HepG2 (cell line): Measurements from ENCODE around the gene KIF9. TPM values are rescaled to one million over a fixed set of nuclear protein-coding genes. Genes with fewer than 3 reads are reported as not detected.

ENCODE experiments used
- ATAC-seq: fragments of 200-7000 bp; cut with Tn5 transposase; 3 replicates; pipeline ENCODE4 v1.9.1; 2020; ENCODE audit warnings: mild to moderate bottlenecking, moderate library complexity
- BruUV-seq: library from RNA; stranded (reverse); fragments of 400-500 nt; replicated peaks from 2 replicates; lab custom pipeline; 2021; lab: Mats Ljungman, UMichigan
- CTCF ChIA-PET: fragments of 300-600 bp; formaldehyde crosslinking; extraction: SDS; loops from one replicate; lab custom pipeline; 2021; ENCODE audit warnings: low total read pairs, inconsistent platforms, low intra/inter-chr PET ratio; lab: Yijun Ruan, JAX
- POLR2A ChIA-PET: fragments of 350-600 bp; sonication (Branson Sonifier 250); formaldehyde crosslinking; loops from one replicate; lab custom pipeline; 2020; ENCODE audit warnings: antibody characterized with exemption, inconsistent platforms; lab: Yijun Ruan, JAX
- DNase-seq: peaks from one replicate; pipeline ENCODE4 v3.0.0-alpha.2; 2015; ENCODE audit warnings: low spot score
- FAIRE-seq: peaks from 3 replicates; lab custom pipeline; 2011; peaks lifted over from hg19 to GRCh38; lab: Jason Lieb, UNC
- H2AFZ ChIP-seq: one replicate; pipeline ENCODE4 v1.6.1; 2011; ENCODE audit warnings: low read length, inconsistent platforms
- H3K27ac ChIP-seq: fragments of 300-600 bp; 3 replicates; pipeline ENCODE4 v1.8.0; 2011; ENCODE audit warnings: mixed run types, mild to moderate bottlenecking, mixed read lengths, low read length, inconsistent platforms; ENCODE audit not compliant: insufficient read depth; ENCODE audit errors: extremely low read length
- H3K27me3 ChIP-seq, 2 experiments: fragments of 200-600 bp in 1 of 2; 2 replicates in 1 of 2; 3 replicates in 1 of 2; pipeline versions ENCODE4 v1.6.0 to v1.8.0; 2011; ENCODE audit warnings: low read length in 2 of 2, mild to moderate bottlenecking in 2 of 2, moderate library complexity in 2 of 2, inconsistent platforms in 1 of 2; ENCODE audit not compliant: insufficient read depth in 2 of 2, control insufficient read depth in 1 of 2
- H3K36me3 ChIP-seq, 2 experiments: fragments of 200-600 bp in 1 of 2; replicated peaks in 1 of 2; 2 replicates in 1 of 2; 3 replicates in 1 of 2; pipeline versions ENCODE4 v1.5.1 to v1.8.0; 2011; ENCODE audit warnings: low read length in 2 of 2, inconsistent platforms in 1 of 2; ENCODE audit not compliant: insufficient read depth in 2 of 2, control insufficient read depth in 1 of 2
- H3K4me1 ChIP-seq: 2 replicates; pipeline ENCODE4 v1.5.1; 2012; ENCODE audit warnings: low read length, inconsistent platforms; ENCODE audit not compliant: insufficient read depth
- H3K4me2 ChIP-seq: 2 replicates; pipeline ENCODE4 v1.6.0; 2011; ENCODE audit warnings: low read depth, low read length, inconsistent platforms
- H3K4me3 ChIP-seq, 3 experiments: fragments of 200-600 bp in 1 of 3; sonication (generic), shearing (Covaris generic) in 1 of 3; replicated peaks in 1 of 3; 2 replicates each; pipeline ENCODE4 v1.5.1; 2011 to 2016; ENCODE audit warnings: low read length in 3 of 3, inconsistent platforms in 2 of 3, low read depth in 2 of 3, mild to moderate bottlenecking in 2 of 3, control low read depth in 1 of 3, mixed read lengths in 1 of 3; ENCODE audit not compliant: insufficient read depth in 1 of 3
- H3K79me2 ChIP-seq: one replicate; pipeline ENCODE4 v1.6.1; 2011; ENCODE audit warnings: low read length, inconsistent platforms; ENCODE audit not compliant: insufficient read depth
- H3K9ac ChIP-seq: 2 replicates; pipeline ENCODE4 v1.6.0; 2011; ENCODE audit warnings: mild to moderate bottlenecking, low read depth, low read length, inconsistent platforms; ENCODE audit not compliant: insufficient read depth
- H3K9me3 ChIP-seq: 2 replicates; pipeline ENCODE4 v1.5.1; 2012; ENCODE audit warnings: mild to moderate bottlenecking, low read length
- H4K20me1 ChIP-seq: 2 replicates; pipeline ENCODE4 v1.6.0; 2011; ENCODE audit warnings: inconsistent platforms, mild to moderate bottlenecking, low read length, moderate library complexity; ENCODE audit not compliant: insufficient read depth
- GABPB1 ChIP-seq: IDR thresholded peaks from 2 replicates; pipeline ENCODE4 v1.6.1; 2016; ENCODE audit warnings: mild to moderate bottlenecking, missing genetic modification reagents, moderate library complexity, missing compliant biosample characterization
- MATR3 ChIP-seq: sonication (generic); formaldehyde crosslinking; IDR thresholded peaks from 2 replicates; pipeline ENCODE4 v1.4.0; 2020; ENCODE audit warnings: missing genetic modification reagents
- ZFP41 ChIP-seq: sonication (generic); formaldehyde crosslinking; IDR thresholded peaks from 2 replicates; pipeline ENCODE4 v1.4.0; 2020; ENCODE audit warnings: mild to moderate bottlenecking, missing genetic modification reagents, borderline replicate concordance
- WGBS: methylation state at CpG from one replicate; pipeline ENCODE4 v1.1.6; 2017; ENCODE audit warnings: low lambda C conversion rate; 5-methylcytosine and 5-hydroxymethylcytosine counted together
- in situ Hi-C: cut with HindIII; loops from 2 replicates; pipeline ENCODE4 v1.10.0; 2017; ENCODE audit warnings: low pct_unique_long_range_greater_than_20kb; ENCODE audit not compliant: extremely low pct_ligation_motif_present
- intact Hi-C: fragments of 100-400 bp; cut with micrococcal nuclease; formaldehyde crosslinking; loops from one replicate; pipeline ENCODE4 v1.10.0; 2022; ENCODE audit not compliant: unreplicated experiment
- polyA plus RNA-seq, 8 experiments: library from polyadenylated mRNA; depleted of rRNA in 3 of 8; stranded (reverse) in 7 of 8; unstranded in 1 of 8; fragments of >200 nt; fragmentation: Illumina TruSeq in 4 of 8; extraction: Trizol in 4 of 8; gene quantifications; 2 replicates each; pipeline versions ENCODE4 v1.2.1 to v1.2.3, GENCODE V29; 2011 to 2016; ENCODE audit warnings: low read depth in 4 of 8, missing spikeins in 1 of 8, mixed read lengths in 1 of 8; ENCODE audit not compliant: insufficient read depth in 1 of 8
- total RNA-seq, 5 experiments: library from RNA; depleted of rRNA; stranded (reverse); fragments of >200 nt; fragmentation: Illumina TruSeq; extraction: Trizol; gene quantifications; 2 replicates each; pipeline ENCODE4 v1.2.3, GENCODE V29; 2016; ENCODE audit warnings: low read depth in 1 of 5

KIF9 gene
- total and polyA plus RNA-seq, 2 of the 13 experiments (the other 11 are each of a cell fraction or from before 2014, with no cell fraction given): 5.1 to 16.9 TPM

- H3K9ac ChIP-seq: no peak overlapping the region
- no peak for DNase-seq
- H3K9me3 ChIP-seq: no peaks in the 10 kb centered on the region
- H3K4me2 ChIP-seq: no peak overlapping the region
- no peaks in the 10 kb centered on the region for H3K79me2 ChIP-seq
- no peaks in the 10 kb centered on the region for H3K36me3 ChIP-seq
- no peak overlapping the region for H3K27ac ChIP-seq
- H3K4me3 ChIP-seq: no peak overlapping the region
- POLR2A ChIA-PET: interaction anchor here (0.7 kb wide), 2 partner anchors 29 to 61 kb away, joined by 3 read pairs; partner anchors contain the start of genes KIF9 and KLHL18
- no peak for ATAC-seq
- no peaks in the 10 kb centered on the region; a peak in 1 of 5 replicates for H3K27me3 ChIP-seq
- H4K20me1 ChIP-seq: no peaks in the 10 kb centered on the region
- in situ Hi-C loops: no loop called here
- FAIRE-seq: no peak
- TF ChIP-seq ZFP41 (CRISPR knock-in tag) (no peak), GABPB1 (no peak)
- TF ChIP-seq, all 625 proteins: peak for 0
- 25% methylated on average over 1 of the region's 1 CpG for WGBS
- intact Hi-C loops: no loop called here
- Histone ChIP-seq H3K4me1 (0 out of 2 replicates have a peak, but pooled peaks cover 5% of the 10 kb centered on the region), H2AFZ (no peak overlapping the region)
- CTCF ChIA-PET: no interaction called here
- BruUV-seq: no TSS peak
Measured at GRCh38 chr3:47221798-47222197, 60.8 kb downstream of the KIF9 start.

DNA sequence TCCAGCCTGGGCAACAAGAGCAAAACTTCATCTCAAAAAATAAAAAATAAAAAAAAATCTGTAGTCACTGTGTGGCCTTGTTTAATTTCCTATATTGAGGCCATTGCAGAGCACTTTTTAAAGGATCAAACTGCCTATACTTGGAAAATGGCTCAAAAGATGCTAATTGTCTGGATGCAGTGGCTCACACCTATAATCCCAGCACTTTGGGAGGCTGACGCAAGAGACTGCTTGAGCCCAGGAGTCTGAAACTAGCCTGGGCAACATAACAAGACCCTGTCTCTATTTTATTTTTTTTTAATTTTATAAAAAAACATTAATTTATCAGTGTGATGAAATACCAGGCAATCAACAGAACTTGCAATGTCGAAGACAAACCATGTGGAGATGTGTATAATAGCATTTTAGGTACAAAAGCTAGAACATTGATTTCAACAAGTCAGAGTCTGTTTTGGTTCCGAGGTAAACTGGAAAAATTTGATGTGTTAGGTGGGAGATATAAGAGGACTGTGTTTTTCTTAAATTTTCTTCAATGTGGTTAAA is 71.7 kb downstream of the KIF9 start:
- H3K4me1 ChIP-seq: peaks cover 10% of the 10 kb centered on the region
- CTCF ChIA-PET: no interaction called here
- no peak for DNase-seq
- TF ChIP-seq MATR3 (CRISPR knock-in tag): no peak
- H2AFZ ChIP-seq: no peak overlapping the region
- no peak overlapping the region for H3K4me2 ChIP-seq
- BruUV-seq: no TSS peak
- no peak for FAIRE-seq
- H3K27ac ChIP-seq: no peak overlapping the region
- H3K4me3 ChIP-seq: no peak overlapping the region
- H3K9ac ChIP-seq: no peak overlapping the region
- H3K36me3 ChIP-seq: no peaks in the 10 kb centered on the region
- H4K20me1 ChIP-seq: no peaks in the 10 kb centered on the region
- in situ Hi-C loops (no loop called here), intact Hi-C loops (no loop called here)
- no peak for ATAC-seq
- POLR2A ChIA-PET: no interaction called here
- H3K79me2 ChIP-seq: no peaks in the 10 kb centered on the region
- 87% methylated on average over 3 of the region's 3 CpGs for WGBS
- no peaks in the 10 kb centered on the region for H3K27me3 ChIP-seq
- H3K9me3 ChIP-seq: no peaks in the 10 kb centered on the region
